GM12873 (cell line): ENCODE results near the gene DLG2.

Source experiments
- CTCF ChIP-seq: IDR thresholded peaks from 2 replicates; pipeline ENCODE4 v1.5.1; 2012; ENCODE audit warnings: low read depth, mild to moderate bottlenecking, moderate library complexity, low read length, control low read depth; ENCODE audit not compliant: insufficient read depth; ENCODE audit errors: missing control alignments

Gene DLG2

GRCh38 chr11:83656796-83657330, 1970.3 kb downstream of the DLG2 start:
- no peak for TF ChIP-seq CTCF

GRCh38 chr11:83655976-83656375, 1971.2 kb downstream of the DLG2 start:
- no peak for TF ChIP-seq CTCF

GRCh38 chr11:83649528-83649855, 1977.7 kb downstream of the DLG2 start:
- TF ChIP-seq CTCF: no peak

- no peak for TF ChIP-seq CTCF
These were observed 1978.3 kb downstream of the DLG2 start for GRCh38 chr11:83648610-83649527.

GRCh38 chr11:83645561-83645960, 1981.6 kb downstream of the DLG2 start:
- no peak for TF ChIP-seq CTCF

GRCh38 chr11:83643115-83643514, 1984.0 kb downstream of the DLG2 start:
- TF ChIP-seq CTCF: no peak

- TF ChIP-seq CTCF: no peak
These were observed 1984.6 kb downstream of the DLG2 start for GRCh38 chr11:83642500-83642899.
